Activated CD4-positive, alpha-beta T cell treated with anti-CD3 and anti-CD28 coated beads for 4 hours (primary cell): Measurements from ENCODE around the gene AFF3.
"Not testable (repeated sequence)": the region's sequence is repeated elsewhere in the genome, so short reads cannot be mapped to it uniquely, and the experiment has no call there.

Source experiments
- DNase-seq, 2 donors: peaks; one replicate each; pipeline ENCODE4 v3.0.0-alpha.2; 2020

AFF3 gene

GRCh38 chr2:99688699-99689098 is 453.7 kb downstream of the AFF3 start:
- no peak for DNase-seq

- no peak for DNase-seq
Measured at GRCh38 chr2:99682275-99683060, 459.9 kb downstream of the AFF3 start.

DNA sequence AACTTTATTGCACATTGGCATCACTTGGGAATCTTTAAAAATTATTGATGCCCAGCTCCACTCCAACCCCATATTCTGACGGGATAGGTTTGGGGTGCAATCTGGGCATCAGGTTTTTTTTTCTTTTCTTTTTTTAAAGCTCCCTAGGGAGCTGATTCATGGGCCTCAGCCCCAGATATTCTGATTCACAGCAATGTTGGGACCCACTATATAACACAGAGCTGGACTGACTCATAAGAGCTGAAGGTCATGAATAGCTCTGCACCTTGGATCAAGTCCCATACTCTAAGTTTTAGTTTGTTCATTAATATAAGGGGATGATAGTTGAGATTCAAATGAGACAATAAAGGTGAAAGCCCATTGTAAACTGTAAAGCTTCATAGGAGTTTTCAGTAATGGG is 461.4 kb downstream of the AFF3 start:
- DNase-seq, result no peak

- DNase-seq, result no peak
Measured at GRCh38 chr2:99679518-99679917, 462.9 kb downstream of the AFF3 start.

DNA sequence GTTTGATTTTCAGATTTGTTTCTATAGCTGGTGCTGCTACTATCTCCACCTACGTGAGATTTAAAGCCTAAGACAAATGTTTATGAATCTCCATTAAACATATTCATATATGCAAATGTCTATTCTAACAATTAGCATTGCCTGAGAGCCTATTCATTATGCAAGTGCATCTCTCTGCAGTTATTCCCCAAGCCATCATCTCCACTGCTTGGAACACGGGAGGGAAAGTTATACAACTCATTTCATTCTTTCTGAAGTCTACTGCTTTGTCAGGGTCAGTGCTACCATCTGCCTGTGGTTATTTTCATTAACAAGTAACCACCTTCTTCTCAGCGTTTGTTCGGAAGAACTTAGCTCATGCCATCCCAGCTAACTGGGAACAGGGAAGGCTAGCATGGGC is 463.8 kb downstream of the AFF3 start:
- no peak for DNase-seq

DNA sequence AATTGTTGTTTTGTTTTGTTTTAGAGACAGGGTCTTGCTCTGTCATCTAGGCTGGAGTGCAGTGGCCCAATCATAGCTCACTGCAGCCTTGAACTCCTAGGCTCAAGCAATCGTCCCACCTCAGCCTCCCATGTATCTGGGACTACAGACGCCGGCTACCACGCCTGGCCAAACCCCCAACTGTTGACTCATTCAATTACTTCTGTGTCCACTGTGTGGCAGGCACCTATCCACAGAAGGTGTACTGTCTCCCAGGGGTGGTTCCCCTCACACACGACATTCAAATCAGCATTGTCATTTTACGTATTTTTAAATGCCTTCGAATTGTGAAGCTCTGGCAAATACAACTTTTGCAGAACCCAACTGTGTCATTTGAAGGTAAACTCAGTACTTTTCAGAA is 464.6 kb downstream of the AFF3 start:
- no peak for DNase-seq

- DNase-seq, result no peak
Measured at GRCh38 chr2:99675130-99675661, 467.2 kb downstream of the AFF3 start.

DNA sequence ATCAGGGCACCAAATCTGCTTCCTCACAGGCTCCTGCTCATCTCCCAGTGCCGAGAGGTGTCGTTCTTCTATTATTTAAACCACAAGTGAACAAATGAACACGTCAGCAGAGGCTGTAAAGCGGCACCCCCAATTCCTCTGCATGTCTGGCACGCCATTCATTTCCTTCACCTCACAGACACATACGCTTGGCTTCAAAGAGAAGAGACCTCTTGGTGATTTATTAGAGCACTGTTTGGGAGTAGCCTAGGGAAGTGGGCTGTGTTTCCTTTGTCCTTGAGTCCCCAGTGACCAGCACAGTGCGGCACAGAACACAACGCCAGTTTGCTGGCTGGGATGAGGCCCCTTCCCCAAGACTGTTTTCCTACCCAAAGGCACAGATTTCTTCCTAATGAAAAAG is 468.3 kb downstream of the AFF3 start:
- DNase-seq, result no peak

DNA sequence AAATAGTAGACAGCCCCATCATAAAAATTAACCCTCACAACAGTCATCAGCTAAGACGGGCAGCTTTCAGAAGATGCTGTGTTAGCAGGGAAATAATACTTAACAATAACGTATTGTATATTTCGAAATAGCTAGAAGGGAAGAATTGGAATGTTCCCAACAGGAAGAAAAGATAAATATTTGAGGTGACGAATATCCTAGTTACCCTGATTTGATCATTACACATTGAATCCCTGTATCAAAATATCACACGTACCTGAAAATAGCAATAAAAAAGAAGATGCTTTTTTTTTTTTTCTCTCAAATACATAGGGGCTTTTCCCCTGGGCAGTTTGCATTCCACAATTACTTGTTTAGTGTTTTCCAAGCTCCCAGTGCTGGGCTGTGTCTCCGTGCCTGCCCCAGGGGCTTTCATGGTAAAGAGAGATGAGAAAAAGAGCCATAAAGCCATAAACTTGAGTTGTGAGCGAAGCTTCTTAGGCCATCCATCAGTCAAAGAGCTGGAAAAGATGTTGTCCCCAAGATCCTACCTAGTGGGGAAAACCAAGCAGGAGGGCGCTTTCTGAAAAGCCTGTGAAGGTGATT is 469.5 kb downstream of the AFF3 start:
- no peak for DNase-seq

- DNase-seq, result no peak
Measured at GRCh38 chr2:99670768-99671734, 471.3 kb downstream of the AFF3 start.

DNA sequence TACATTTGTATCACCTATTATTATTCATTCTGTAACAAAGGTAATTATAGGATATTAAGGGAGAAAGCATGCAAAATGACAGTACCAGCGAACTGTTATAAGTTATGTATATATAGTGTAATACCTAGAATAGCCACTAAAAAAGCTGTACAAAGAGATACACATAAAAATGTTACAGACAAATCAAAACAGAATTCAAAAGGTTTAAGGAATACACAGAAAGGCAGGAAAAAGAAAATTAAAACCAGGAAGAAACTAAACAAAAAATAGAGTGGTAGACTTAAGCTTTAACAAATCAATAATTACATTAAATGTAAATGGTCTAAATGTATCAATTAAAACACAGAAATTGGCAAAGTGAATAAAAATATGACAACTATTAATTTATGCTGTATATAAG is 476.1 kb downstream of the AFF3 start:
- DNase-seq, result no peak

- DNase-seq, result no peak
Measured at GRCh38 chr2:99663641-99664040, 478.7 kb downstream of the AFF3 start.

DNA sequence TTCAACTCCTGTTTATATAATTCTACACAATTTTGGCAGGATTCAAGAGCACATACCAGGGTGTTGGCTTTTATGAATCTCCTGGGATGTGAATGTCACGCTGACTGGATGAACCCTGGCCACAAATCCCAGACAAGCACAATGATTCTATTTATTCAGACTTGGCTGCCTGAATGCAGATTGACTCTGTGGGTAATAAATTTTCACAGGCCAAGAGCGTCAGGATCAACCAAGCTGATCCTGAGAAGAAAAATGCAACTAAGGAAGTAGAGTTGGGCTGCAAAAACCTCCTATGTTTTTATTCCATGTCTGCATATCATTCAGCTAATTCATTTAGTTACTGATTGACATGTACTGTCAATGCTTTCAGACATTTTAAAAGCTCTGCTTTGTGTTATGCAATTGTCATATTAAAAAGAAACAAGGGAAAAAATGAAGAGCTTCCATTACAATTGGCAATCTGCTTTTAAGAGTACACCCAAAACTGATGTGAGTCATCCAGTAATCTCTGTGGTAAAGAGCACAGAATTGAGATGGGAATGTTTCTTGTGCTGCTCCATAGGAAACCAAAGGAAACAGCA is 479.5 kb downstream of the AFF3 start:
- no peak for DNase-seq

GRCh38 chr2:99661761-99662160 is 480.6 kb downstream of the AFF3 start:
- DNase-seq, result not testable (repeated sequence)

DNA sequence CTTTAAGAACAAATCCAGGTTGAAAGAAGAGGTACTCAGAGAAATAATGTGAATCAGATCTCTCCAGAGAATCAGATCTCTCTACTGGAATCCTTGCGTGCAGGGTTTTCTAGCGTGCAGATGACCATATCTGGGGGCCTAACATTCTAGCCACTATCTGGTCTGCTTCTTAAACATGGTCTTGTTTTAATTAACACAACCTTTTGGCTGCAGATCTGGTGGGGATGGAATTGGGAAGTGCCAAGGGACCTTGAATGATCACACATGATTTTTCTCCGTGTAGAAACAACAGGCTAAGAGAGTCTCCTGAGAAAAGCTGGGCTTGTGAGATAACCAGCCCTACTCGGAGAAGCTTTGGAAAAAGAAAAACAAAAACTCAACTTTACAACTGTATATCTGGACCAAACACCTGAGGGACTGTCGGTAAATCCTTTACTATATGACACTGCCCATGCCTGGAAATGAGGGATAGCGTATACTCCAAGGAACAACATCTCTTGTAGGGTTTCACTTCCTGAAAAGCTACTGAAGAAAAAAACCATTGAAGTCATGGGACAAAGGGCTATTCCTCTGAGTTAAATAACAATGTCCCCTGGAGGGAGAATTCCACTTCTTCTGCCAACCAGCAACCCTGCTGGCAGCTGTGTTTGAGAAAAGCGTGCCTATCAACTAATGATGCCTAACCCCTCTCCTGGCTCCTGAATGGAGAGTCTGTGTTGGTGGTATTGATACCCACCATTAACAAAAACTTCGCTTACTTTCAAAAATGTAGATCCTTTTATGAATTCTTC is 481.6 kb downstream of the AFF3 start:
- DNase-seq, result no peak

DNA sequence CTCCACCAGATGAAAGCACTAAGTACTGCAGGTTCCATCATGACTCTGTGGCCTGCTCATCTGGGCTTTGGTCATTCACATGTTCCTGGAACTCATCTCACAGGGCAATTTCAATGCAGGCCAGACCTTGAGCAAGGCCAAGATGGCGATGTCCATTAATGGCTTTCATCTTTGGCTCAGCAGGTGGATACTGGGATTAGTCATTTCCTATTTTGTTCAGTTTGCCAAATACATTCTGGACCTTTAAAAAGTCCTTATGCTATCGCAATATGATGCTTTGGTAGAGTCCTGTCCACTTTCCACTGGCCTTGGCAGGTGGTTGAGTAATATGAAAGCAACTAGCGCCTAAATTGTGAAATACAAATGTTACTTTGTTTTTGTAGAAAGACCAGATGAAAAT is 482.5 kb downstream of the AFF3 start:
- DNase-seq, result no peak

DNA sequence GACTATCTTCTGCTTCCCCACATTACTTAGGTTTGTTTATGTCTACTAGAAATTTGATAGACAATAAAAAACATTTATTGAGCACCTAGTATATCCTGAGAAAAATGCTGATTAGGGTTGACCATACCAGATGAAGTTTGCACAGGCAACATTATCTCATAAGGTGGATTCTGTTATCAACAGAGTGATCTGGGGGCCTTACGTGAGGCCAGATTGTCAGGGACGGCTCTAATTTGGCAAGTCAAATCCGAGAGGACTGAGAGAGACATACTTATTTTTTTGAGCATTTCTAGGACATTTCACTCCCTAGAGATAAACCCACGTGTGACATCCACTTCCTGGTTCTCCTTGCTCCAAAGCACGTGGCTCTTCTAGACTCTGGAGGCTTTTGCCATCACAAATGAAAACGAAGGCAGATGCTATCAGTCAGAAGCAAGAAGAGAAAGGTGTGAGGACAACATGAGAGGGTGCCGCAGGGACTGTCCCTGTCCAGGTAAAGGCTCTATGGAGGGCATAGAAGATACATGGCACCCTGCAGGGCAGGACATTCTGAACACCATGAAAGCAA is 484.6 kb downstream of the AFF3 start:
- DNase-seq, result no peak

GRCh38 chr2:99656994-99657393 is 485.4 kb downstream of the AFF3 start:
- DNase-seq, result no peak

DNA sequence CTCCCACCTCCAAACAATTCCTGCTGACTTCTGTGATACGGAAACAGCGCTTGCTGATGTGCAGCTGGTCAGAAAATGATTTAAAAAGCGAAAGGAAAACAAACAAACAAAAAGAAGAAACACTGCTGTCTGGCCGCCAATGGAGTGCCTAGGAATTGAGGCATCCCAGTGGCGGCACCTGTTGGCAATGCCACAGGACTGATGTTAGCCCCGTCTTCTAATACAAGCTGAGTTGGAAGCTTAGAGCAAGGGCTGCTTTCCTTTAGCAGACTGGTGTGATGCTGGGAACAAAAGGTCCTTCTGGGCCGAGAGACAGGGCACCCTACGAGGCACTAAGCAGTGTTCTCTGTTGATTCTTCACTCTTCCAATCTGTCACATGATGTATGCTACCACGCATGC is 489.0 kb downstream of the AFF3 start:
- no peak for DNase-seq

GRCh38 chr2:99652862-99653261 is 489.5 kb downstream of the AFF3 start:
- DNase-seq, result no peak

- no peak for DNase-seq
Measured at GRCh38 chr2:99651930-99652670, 490.3 kb downstream of the AFF3 start.
